HEK293T (cell line): ENCODE measurements around the gene ATP8B1.

Source experiments
- ELF4 ChIP-seq: fragments of 450-650 bp; IDR thresholded peaks from 2 replicates; pipeline ENCODE4 v1.6.1; 2017; ENCODE audit warnings: antibody characterized with exemption
- FOXA1 ChIP-seq: fragments of 450-650 bp; IDR thresholded peaks from 2 replicates; pipeline ENCODE4 v1.6.1; 2016; ENCODE audit warnings: mild to moderate bottlenecking
- FOXM1 ChIP-seq: fragments of 450-650 bp; IDR thresholded peaks from 2 replicates; pipeline ENCODE4 v1.6.1; 2017; ENCODE audit warnings: mild to moderate bottlenecking, borderline replicate concordance
- HDGF ChIP-seq: fragments of 450-650 bp; IDR thresholded peaks from 2 replicates; pipeline ENCODE4 v1.6.1; 2017; ENCODE audit warnings: antibody characterized with exemption, borderline replicate concordance
- LEF1 ChIP-seq: fragments of 450-650 bp; IDR thresholded peaks from 2 replicates; pipeline ENCODE4 v1.6.1; 2017; ENCODE audit warnings: mild to moderate bottlenecking, borderline replicate concordance
- NFRKB ChIP-seq: fragments of 450-650 bp; IDR thresholded peaks from 2 replicates; pipeline ENCODE4 v1.6.1; 2016; ENCODE audit warnings: mild to moderate bottlenecking, moderate library complexity
- SUZ12 ChIP-seq: fragments of 450-650 bp; IDR thresholded peaks from 2 replicates; pipeline ENCODE4 v1.6.1; 2016; ENCODE audit warnings: mild to moderate bottlenecking
- TARDBP ChIP-seq: fragments of 450-650 bp; IDR thresholded peaks from 2 replicates; pipeline ENCODE4 v1.6.1; 2016
- TF ChIP-seq, protein P1 (sequence below): fragments of 450-650 bp; IDR thresholded peaks from 2 replicates; pipeline ENCODE4 v1.6.1; 2016

DNA sequence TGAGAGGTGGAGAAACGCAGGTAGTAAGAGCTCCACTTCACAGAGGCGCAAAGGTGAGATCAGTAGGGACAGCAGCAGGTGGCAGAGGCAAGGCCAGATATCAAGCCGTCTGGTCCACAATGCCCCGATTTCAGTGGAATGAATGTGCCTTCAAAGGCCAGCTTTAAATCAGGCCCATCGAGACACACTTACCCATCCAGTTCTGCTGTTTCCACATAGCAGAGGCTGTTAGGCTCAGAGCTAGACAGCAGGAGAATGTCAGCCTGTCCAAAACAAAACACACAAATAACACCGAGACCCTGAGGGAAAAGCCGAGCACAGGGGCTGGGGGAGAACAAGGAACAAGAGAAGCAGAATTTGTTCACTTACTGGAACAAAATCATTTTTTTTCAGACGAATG lies 105.7 kb downstream of the ATP8B1 start:
- no peak for TF ChIP-seq ELF4
- TF ChIP-seq LEF1, result no peak
- TF ChIP-seq HDGF, result no peak
- no peak for TF ChIP-seq FOXM1
- TF ChIP-seq FOXA1, result no peak
- no peak for TF ChIP-seq NFRKB
- TF ChIP-seq, protein P1, sequence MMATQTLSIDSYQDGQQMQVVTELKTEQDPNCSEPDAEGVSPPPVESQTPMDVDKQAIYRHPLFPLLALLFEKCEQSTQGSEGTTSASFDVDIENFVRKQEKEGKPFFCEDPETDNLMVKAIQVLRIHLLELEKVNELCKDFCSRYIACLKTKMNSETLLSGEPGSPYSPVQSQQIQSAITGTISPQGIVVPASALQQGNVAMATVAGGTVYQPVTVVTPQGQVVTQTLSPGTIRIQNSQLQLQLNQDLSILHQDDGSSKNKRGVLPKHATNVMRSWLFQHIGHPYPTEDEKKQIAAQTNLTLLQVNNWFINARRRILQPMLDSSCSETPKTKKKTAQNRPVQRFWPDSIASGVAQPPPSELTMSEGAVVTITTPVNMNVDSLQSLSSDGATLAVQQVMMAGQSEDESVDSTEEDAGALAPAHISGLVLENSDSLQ, result no peak
- no peak for TF ChIP-seq TARDBP
- no peak for TF ChIP-seq SUZ12
